Activated T-cell treated with anti-CD3 and anti-CD28 coated beads, Interleukin-2, amount 50 U/mL, for 48 hours (primary cell): ENCODE results near the gene DNAI2.
"Not testable (repeated sequence)": the region's sequence is repeated elsewhere in the genome, so short reads cannot be mapped to it uniquely, and the experiment has no call there.

Experiments
- DNase-seq, 2 experiments: peaks; one replicate each; pipeline ENCODE4 v3.0.0-alpha.2; 2020

DNAI2 gene

DNA sequence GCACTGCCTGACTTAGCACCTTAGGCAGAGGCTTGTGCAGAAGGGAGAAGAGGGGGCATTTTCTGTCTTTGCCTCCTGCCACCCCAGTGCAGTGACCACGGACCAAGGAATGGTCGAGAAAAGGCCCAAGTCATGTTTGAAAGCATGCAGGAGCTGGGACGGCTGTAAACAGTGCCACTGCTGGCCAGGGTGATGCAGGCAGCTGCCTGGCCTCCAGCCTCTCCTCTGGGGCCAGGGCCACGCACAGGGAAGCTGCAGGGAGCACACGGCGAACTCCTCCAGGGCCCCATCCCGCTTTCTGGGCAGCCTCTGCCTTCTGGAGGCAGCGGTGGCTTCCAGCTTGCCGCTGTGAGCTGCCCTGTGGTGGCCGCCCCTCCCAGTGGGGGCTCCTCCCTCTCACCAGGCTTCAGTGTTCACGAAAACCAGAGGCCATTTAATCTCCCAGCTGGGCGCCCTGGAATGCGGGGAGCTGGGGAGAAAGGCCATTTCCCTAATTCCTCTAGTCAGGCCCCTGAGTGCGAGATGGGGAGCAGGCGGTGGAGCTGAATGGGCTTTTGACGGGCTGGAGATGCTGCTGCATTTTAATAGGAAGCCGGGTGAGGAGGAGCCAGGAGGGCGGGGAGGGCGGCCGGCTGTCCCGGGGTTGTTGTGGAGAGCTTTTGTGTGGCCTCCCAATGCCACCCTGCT lies 28.7 kb upstream of the DNAI2 start:
- no peak for DNase-seq

DNA sequence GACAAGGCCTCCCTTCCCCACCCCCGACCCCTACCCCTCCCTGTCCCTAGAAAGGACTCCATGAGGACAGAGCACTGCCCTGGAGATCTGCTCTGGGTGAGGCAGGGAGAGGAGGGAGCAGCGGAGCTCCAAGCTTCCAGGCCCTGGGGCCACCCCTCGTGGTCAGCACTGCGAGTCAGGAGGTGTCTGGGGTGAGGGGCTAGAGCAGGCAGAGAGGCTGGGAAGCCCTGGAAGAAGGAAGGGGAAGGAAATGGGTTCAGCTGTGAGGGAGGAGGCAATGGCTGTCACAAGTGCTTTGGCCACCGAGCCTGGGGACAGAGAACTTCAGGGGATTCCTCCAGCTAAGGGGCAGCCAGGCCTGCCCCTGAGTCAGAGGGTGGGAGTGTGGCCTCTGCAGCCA lies 28.2 kb upstream of the DNAI2 start:
- no peak for DNase-seq

DNA sequence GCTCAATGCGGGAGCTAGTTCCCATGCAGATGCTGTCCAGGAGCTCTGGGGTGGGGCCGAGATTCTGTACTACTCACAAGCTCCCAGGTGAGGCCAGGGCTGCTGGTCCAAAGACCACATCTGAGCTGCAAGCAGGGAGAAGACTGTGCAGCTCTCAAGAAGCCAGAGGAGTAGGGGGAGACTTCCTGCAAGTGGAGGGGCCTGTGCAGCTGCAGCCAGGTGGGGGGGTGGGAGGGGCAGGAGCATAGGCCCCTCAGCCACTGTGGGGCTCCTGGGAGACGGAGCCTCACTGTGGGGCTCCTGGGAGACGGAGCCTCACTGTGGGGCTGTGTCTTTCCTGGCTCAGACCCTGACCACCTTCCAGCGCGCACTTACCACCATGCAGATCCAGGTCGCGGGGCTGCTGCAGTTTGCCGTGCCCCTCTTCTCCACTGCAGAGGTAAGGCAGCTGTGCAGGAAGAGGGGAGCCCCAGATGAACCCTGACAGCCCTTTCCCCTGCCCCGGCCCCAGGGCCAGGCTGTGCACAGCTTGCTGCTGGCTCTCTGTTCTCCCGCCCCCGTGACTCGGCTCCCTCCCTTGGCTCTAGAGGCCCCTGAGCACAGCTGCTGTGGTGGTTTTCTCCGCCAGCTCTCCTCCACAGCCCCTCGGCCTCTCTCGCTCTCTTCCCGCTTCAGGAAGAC lies 24.3 kb upstream of the DNAI2 start:
- DNase-seq, result no peak

DNA sequence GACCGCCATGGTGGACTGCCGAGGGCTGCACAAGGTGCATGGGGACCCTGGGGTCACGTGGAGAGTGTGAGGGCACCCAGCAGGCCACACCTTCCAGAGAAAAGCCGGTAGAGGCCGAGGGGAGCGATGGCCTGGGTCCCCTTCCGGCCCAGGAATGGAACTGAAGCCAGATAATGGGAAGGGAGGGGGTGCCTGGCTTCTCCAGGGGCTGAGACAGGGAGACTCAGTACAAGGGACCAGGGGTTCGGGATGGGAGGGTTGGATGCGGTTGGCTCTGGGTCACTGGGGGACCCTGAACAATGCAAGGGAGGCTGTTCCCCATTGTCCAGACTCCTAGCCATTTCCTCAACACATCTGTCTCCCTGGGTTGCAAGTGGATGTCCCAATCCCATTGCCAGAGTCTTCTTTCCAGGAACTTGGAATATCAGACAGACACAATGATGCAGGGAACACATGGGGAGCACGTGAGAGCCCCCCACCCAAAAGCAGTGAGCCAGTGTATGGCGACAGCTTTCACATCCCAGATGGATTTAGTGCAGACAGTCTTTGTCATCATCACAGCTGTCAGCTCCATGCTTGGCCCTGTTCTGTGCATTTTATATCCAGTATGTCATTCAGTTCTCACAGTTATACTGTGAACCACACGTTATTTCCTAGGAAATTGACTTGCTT lies 23.6 kb upstream of the DNAI2 start:
- no peak for DNase-seq

DNA sequence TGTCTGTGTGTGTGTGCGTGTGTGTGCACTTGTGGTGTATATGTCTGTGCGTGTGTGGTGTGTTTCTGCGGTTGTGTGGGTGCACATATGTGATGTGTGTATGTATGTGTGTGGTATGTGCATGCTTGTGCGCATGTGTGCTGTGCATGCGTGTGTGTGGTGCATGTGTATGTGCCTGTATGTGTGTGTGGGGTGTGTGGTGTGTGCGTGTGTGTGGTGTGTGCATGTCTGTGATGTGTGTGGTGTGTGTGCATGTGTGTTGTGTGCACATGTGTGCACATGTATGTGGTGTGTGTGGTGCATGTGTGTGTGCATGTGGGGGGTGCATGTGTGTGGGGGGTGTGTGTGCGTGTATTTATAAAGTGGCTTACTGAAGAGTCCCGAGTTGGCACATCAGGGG lies 23.0 kb upstream of the DNAI2 start:
- no peak for DNase-seq

DNA sequence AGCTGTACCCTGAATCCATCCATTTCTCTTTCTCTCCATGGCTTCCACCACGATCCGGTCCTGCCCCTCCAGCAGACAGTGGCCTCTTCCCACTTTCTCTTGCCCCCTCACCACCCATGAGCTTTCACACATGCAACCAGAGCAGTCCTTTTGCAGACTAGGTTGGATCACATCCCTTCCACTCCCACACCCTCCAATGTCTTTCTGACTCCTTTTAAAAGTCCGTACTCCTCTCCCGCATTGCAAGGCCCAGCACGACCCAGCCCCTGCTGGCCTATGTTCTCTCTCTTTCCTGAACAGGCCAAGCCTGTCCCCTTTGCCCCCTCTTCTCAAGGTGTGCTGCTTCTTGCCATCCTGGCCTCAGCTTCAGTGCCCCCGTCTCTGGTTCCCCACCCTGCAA lies 22.5 kb upstream of the DNAI2 start:
- DNase-seq, result no peak

DNA sequence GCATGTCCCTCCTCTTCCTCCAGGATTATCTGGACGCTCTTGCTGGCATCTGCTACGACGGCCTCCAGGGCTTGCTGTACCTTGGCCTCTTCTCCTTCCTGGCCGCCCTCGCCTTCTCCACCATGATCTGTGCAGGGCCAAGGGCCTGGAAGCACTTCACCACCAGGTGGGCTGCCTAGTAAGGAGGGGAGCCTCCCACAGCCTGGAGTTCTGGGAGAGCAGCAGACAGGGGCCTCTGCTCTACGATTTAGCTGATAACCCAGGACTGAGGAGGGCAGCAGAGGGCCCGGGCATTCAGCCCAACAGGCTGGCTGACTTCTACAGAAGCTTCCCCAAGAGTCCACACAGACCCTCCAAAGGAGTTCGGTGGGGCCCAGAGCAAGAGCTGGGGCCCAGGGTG lies 21.8 kb upstream of the DNAI2 start:
- no peak for DNase-seq

DNA sequence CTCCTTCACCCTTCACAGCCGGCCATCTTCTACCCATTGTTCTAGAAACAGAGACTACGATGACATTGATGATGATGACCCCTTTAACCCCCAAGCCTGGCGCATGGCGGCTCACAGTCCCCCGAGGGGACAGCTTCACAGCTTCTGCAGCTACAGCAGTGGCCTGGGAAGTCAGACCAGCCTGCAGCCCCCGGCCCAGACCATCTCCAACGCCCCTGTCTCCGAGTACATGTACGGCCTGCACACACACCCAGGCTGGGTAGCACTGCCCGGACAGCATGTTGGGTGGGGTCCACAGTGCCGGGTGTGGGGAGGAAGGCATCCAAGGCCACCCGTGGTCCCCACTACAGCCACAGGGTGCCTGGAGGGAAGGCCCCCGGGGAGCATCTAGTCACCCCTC lies 21.0 kb upstream of the DNAI2 start:
- no peak for DNase-seq

DNA sequence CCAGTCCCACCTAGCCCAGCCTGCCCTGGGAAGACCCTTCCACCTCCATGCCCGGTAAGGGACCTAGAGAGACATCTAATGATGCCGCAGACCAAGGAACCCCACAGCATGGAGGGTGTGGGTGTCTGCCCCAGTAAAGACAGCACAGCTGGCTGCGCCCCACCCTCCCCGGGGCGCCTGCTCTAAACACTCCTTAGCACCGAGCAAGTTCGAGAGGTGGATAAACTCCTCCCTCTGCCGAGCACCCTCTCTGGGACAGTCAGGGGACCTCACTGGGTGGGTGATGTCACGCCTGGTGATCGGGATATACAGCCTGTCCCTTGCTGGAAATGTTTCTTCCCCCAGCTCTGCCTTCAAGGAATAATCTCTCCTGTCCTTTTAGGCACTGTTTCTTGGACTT lies 16.7 kb upstream of the DNAI2 start:
- DNase-seq, result no peak

DNA sequence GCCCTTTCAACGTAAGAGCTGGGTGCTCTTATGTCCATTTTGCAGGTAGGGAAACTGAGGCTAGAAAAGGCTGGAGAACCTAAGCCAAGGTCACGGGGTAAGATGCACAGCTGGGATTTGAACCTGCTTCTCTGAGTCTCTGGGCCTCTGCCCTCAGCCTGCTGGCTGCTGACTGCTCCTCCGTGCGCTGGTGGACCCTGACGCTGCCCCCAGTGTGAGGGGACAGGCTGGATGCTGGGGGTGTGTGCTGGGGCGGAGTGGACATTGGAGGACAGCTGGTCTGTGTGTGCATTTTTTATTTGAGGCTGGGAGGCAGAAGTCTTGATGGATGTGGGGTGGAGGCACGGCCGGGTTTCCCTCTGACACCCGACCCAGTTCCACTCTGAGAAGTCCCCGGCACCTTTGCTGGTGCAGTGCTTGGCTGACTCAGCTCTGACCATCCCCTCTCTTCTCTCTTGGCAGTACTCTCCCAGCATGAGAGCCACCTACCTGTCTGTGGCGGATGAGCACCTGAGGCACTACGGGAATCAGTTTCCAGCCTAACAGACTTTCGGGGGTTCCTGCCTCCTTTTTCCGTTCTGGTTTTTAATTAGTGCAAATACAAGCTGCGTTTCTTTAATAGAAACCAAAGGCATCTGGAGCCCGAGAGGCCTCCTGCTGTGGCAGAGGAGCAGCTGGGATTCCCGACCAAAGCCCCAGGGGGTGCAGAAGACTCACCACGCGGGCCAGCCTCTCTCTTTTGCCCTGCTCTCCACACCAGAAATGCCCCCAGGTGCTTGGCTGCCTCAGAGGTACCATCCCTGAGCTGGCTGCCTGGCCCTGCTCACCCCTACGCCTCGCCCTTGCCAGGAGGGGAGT lies 14.1 kb upstream of the DNAI2 start:
- no peak for DNase-seq

DNA sequence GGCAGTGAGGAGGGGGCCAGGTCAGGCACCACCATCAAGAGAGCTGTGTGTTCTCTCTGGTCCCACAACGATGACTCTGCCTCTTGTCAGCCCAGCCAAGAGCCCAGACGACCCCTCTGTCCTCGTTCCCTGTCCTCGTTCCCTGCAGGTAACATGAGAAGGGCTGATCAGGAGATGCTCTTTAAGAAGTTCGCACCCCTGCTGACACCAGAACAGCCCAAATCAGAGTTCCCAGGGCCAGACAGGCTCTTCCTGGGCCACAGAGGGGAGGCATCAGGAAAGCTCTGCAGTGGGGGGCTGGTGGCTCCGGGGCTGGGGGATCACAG lies 13.5 kb upstream of the DNAI2 start:
- DNase-seq, result no peak

DNA sequence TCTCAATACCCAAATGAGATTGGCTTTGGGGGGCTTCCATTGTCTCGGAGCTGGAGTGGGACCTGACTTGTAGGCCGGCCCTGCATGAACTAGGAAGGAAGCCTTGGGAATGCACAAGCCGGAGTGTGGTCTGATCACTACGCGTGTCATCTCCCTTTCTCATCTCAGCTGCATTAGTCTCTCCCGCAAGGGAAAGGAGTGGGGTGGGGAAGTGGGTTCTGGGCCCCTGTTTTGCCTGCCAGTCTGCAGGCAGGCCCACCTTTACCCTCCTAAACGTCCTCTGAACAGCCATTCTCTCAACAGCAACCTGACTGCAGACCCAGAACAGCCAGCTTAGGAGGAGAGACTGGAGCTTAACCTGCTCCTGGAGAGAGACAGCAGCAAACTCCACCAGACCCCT lies 11.4 kb upstream of the DNAI2 start:
- DNase-seq, result no peak

DNA sequence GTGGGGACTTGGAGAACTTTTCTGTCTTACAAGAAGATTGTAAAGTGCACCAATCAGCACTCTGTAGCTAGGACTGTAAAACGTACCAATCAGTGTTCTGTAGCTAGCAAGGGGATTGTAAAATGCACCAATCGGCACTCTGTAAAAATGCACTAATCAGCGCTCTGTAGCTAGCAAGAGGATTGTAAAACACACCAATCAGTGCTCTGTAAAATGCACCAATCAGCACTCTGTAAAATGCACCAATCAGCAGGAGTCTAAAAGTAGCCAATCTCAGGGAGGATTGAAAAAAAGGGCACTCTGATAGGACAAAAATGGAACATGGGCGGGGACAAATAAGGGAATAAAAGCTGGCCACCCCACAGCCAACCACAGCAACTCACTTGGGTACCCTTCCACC lies 7.0 kb upstream of the DNAI2 start:
- DNase-seq, result not testable (repeated sequence)

DNA sequence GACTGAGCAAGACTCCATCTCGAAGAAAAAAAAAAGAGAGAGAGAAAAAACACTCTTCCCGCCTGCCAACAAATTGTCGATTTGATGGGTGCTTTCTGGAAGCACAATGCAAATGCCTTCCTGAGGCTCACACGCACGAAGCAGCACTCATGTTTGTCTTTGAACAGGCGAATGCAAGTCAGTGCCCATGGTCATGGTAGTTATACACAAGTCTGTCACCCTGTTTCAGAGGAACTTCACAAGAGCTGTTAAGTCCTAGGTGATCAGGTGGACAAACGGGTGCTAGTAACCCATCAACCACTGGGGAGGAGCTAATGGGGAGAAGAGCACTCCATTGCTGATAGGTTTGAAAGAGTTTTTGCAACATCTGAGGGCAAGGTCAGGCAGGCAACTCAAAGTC lies 6.5 kb upstream of the DNAI2 start:
- DNase-seq, result no peak

DNA sequence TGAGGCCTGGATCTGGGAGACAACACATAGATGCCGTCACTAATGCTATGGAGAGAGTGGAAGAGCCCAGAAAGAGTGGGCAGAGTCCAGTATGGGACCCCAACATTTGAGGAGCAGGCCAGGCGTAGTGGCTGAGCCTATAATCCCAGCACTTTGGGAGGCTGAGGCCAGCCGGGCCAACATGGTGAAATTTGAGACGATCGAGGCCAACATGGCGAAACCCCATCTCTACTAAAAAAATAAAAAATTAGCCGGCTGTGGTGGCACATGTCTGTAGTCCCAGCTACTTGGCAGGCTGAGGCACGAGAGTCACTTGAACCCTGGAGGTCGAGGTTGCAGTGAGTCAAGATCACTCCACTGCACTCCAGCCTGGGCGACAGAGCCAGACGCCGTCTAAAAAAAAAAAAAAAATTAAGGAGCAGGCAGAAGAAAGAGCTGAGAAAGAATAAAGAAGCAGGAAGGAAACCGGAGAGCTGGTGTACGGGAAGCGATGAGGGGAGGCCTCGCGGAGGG lies 6.0 kb upstream of the DNAI2 start:
- no peak for DNase-seq

DNA sequence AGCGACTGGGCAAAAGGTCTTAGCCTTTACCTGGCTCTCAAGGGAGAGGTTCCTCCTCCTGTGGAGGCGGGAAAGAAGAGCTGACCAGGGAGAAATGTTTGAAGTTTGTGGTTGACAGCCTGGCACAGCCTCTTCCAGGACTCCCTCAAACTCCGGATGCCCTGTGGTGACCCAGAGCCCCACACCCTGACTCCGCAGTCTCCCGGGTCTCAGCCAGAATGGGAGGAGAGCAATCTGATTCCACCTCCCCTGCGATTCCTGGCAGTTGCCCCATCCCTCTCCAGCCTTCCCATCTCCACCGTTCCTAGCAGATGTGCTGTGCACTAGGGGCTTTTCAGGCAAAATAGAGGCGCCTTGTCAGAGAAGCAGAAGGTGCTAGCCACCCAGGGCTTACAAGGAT lies 5.5 kb upstream of the DNAI2 start:
- no peak for DNase-seq

DNA sequence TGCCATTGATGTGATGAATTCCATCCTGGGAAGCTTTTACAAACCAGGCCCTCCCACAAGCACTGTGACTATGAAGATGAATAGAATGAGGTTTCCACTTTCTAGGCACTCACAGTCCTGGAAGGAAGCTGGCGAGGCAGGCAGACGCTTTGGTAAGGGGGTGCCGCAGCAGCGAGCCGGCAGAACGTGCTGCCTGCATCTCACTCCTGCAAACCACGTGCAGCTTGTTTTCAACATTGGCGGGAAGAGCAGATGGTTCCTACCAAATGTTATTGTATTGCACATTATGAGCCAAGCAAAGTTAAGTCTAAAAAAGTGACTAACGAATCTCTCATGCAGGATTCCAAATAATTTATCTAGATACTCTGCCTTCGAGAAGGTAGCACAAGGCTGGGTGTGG lies 3.7 kb upstream of the DNAI2 start:
- no peak for DNase-seq

DNA sequence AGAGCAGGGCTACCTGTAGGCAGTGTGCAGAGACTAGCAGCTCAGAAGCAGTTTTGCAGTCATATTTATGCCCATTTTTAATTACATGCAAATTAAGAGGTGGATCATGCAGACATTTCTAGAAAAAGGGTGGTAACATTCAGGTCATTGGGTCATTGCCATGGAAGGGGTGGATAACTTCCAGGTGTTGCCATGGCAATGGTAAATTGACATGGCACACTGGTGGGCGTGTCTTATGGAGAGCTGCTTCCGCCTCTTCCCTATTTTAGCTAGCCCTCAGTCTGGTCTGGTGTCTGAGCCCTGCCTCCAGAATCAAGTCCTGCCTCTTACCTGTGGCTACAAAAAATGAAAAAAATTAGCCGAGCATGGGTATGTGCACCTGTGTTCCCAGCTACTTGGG lies 2.8 kb upstream of the DNAI2 start:
- no peak for DNase-seq

DNA sequence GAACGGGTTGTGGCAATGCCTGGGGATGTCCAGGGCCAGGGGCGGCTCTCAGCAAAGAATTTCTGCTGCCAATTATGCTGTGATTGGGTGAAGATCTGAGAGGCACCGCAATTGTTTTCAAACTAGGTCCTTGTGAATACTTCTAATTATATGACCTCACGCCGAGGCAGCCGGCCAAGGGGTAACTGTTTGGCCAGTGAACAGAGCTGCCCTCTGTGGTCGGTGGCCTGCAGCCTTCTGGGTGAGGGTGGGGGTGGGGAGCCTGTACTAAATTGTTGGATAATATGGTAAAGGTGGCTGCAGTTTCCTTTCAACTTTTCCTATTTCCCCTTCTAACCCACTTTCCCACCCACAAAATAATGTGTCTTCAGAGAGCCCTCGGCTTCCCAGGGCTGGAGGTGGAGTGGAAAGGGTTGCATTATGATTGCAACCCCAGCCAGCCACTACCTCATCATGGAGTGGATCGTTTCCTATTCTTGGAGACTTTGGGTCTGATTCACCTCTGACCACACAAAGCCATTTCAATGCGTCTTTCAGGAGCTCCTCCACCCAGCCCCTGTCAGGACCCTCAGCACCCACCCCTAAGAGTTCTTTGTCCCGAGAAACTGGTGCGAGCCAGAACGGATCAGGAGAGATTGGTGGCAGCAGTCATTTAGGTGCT lies 2.0 kb upstream of the DNAI2 start:
- no peak for DNase-seq

DNA sequence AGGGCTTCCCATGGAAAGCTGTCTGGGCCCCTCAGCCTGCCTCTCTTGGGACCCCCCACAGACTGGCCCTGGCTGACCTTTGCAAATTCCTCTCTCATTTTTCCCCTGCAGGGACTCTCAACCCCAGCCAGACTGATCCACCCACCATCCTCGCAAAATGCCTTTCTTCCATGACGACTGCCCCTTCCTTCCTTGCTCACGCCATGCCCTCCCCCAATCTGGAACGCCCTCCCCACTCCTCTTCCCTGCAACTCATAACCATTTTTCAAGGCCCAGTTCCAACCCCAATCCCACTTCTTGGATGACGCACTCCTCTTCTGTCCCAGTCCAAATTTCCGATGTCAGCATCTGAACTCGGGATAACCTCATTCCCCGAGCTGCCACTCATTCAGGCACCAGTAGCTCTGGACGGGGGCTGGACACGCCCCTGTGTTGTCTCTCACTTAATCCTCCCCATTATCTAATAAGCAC lies 1.3 kb upstream of the DNAI2 start:
- no peak for DNase-seq

DNA sequence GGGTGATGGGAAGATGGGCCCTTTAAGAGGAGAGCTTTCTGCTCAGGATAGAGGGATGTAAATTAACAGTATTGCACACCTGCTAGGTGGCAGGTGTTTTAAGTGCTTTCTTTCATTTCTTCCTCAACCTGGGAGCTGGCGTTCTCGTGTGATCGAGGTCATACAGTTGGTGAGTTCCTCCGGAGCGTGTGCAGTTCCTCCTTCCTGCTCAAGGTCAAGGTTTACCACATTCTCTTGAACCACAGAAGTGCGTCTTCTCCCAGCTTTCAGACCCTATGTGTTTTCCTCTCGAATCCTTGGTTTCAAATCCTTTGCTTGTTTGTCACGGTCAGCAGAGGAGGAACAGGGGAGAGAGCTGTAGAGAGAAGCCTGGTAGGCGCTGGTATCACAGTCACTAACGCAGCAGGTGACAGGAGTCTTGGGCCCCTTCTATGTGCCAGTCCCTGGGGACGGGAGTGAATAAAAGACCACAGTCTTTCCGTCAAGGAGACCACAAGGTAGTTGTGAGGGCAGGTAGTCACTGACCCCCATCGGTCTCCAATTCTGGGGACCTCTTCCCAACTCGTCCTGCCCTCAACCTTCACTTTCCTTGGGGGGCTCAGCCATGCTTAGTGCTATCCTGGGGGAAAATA lies 791 bp downstream of the DNAI2 start:
- DNase-seq, result no peak

DNA sequence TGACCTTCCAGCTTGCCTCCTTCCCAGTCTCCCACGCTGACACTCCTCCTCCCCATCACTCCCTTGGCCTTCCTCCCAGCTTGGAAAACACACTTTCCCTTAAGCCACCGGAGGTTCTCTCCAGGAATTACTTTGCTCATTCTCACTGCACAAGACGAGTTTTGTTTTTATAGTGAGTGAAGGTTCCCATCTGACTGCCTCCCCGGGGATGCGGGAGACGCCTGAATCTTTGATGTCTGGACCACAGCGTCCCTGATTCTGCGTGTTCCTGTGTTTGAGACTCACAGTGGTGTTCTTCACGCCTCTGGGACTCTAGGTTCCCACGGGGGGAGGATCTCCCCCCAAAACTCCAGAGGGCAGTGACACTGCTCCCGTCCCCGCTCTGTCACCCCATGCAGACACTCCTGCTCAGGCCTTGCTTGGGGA lies 2.0 kb downstream of the DNAI2 start:
- no peak for DNase-seq
